HepG2 (cell line): ENCODE measurements around the gene KDM4F. TPM values are rescaled to one million over a fixed set of nuclear protein-coding genes. Genes with fewer than 3 reads are reported as not detected.

Experiments
- ATAC-seq: fragments of 200-7000 bp; cut with Tn5 transposase; 3 replicates; pipeline ENCODE4 v1.9.1; 2020; ENCODE audit warnings: mild to moderate bottlenecking, moderate library complexity
- BruUV-seq: library from RNA; stranded (reverse); fragments of 400-500 nt; replicated peaks from 2 replicates; lab custom pipeline; 2021; lab: Mats Ljungman, UMichigan
- CTCF ChIA-PET: fragments of 300-600 bp; formaldehyde crosslinking; extraction: SDS; loops from one replicate; lab custom pipeline; 2021; ENCODE audit warnings: low total read pairs, inconsistent platforms, low intra/inter-chr PET ratio; lab: Yijun Ruan, JAX
- POLR2A ChIA-PET: fragments of 350-600 bp; sonication (Branson Sonifier 250); formaldehyde crosslinking; loops from one replicate; lab custom pipeline; 2020; ENCODE audit warnings: antibody characterized with exemption, inconsistent platforms; lab: Yijun Ruan, JAX
- DNase-seq: peaks from one replicate; pipeline ENCODE4 v3.0.0-alpha.2; 2015; ENCODE audit warnings: low spot score
- FAIRE-seq: peaks from 3 replicates; lab custom pipeline; 2011; peaks lifted over from hg19 to GRCh38; lab: Jason Lieb, UNC
- H2AFZ ChIP-seq: one replicate; pipeline ENCODE4 v1.6.1; 2011; ENCODE audit warnings: low read length, inconsistent platforms
- H3K27ac ChIP-seq: fragments of 300-600 bp; 3 replicates; pipeline ENCODE4 v1.8.0; 2011; ENCODE audit warnings: mixed run types, mild to moderate bottlenecking, mixed read lengths, low read length, inconsistent platforms; ENCODE audit not compliant: insufficient read depth; ENCODE audit errors: extremely low read length
- H3K27me3 ChIP-seq, 2 experiments: fragments of 200-600 bp in 1 of 2; 2 replicates in 1 of 2; 3 replicates in 1 of 2; pipeline versions ENCODE4 v1.6.0 to v1.8.0; 2011; ENCODE audit warnings: low read length in 2 of 2, mild to moderate bottlenecking in 2 of 2, moderate library complexity in 2 of 2, inconsistent platforms in 1 of 2; ENCODE audit not compliant: insufficient read depth in 2 of 2, control insufficient read depth in 1 of 2
- H3K36me3 ChIP-seq, 2 experiments: fragments of 200-600 bp in 1 of 2; replicated peaks in 1 of 2; 2 replicates in 1 of 2; 3 replicates in 1 of 2; pipeline versions ENCODE4 v1.5.1 to v1.8.0; 2011; ENCODE audit warnings: low read length in 2 of 2, inconsistent platforms in 1 of 2; ENCODE audit not compliant: insufficient read depth in 2 of 2, control insufficient read depth in 1 of 2
- H3K4me1 ChIP-seq: 2 replicates; pipeline ENCODE4 v1.5.1; 2012; ENCODE audit warnings: low read length, inconsistent platforms; ENCODE audit not compliant: insufficient read depth
- H3K4me2 ChIP-seq: 2 replicates; pipeline ENCODE4 v1.6.0; 2011; ENCODE audit warnings: low read depth, low read length, inconsistent platforms
- H3K4me3 ChIP-seq, 3 experiments: fragments of 200-600 bp in 1 of 3; sonication (generic), shearing (Covaris generic) in 1 of 3; replicated peaks in 1 of 3; 2 replicates each; pipeline ENCODE4 v1.5.1; 2011 to 2016; ENCODE audit warnings: low read length in 3 of 3, inconsistent platforms in 2 of 3, low read depth in 2 of 3, mild to moderate bottlenecking in 2 of 3, control low read depth in 1 of 3, mixed read lengths in 1 of 3; ENCODE audit not compliant: insufficient read depth in 1 of 3
- H3K79me2 ChIP-seq: one replicate; pipeline ENCODE4 v1.6.1; 2011; ENCODE audit warnings: low read length, inconsistent platforms; ENCODE audit not compliant: insufficient read depth
- H3K9ac ChIP-seq: 2 replicates; pipeline ENCODE4 v1.6.0; 2011; ENCODE audit warnings: mild to moderate bottlenecking, low read depth, low read length, inconsistent platforms; ENCODE audit not compliant: insufficient read depth
- H3K9me3 ChIP-seq: 2 replicates; pipeline ENCODE4 v1.5.1; 2012; ENCODE audit warnings: mild to moderate bottlenecking, low read length
- H4K20me1 ChIP-seq: 2 replicates; pipeline ENCODE4 v1.6.0; 2011; ENCODE audit warnings: inconsistent platforms, mild to moderate bottlenecking, low read length, moderate library complexity; ENCODE audit not compliant: insufficient read depth
- BORCS8-MEF2B ChIP-seq: sonication (generic); formaldehyde crosslinking; IDR thresholded peaks from 2 replicates; pipeline ENCODE4 v1.8.0; 2022; ENCODE audit warnings: mild to moderate bottlenecking, missing genetic modification reagents
- EED ChIP-seq: sonication (generic); formaldehyde crosslinking; IDR thresholded peaks from 2 replicates; pipeline ENCODE4 v1.5.0; 2020; ENCODE audit warnings: mild to moderate bottlenecking, missing genetic modification reagents
- KDM5B ChIP-seq: sonication (generic); formaldehyde crosslinking; IDR thresholded peaks from 2 replicates; pipeline ENCODE4 v1.4.0; 2020; ENCODE audit warnings: missing genetic modification reagents, mild to moderate bottlenecking, borderline replicate concordance
- SETDB1 ChIP-seq: sonication (generic); formaldehyde crosslinking; IDR thresholded peaks from 2 replicates; pipeline ENCODE4 v1.5.1; 2020; ENCODE audit warnings: missing genetic modification reagents, mild to moderate bottlenecking, borderline replicate concordance
- SPEN ChIP-seq: sonication (generic); formaldehyde crosslinking; IDR thresholded peaks from 2 replicates; pipeline ENCODE4 v1.5.1; 2020; ENCODE audit warnings: low read depth, mild to moderate bottlenecking, missing genetic modification reagents
- ZNF589 ChIP-seq: sonication (generic); formaldehyde crosslinking; conservative IDR thresholded peaks from 2 replicates; pipeline ENCODE4 v1.8.0; 2022; ENCODE audit warnings: mild to moderate bottlenecking, moderate library complexity, missing genetic modification reagents
- WGBS: methylation state at CpG from one replicate; pipeline ENCODE4 v1.1.6; 2017; ENCODE audit warnings: low lambda C conversion rate; 5-methylcytosine and 5-hydroxymethylcytosine counted together
- in situ Hi-C: cut with HindIII; loops from 2 replicates; pipeline ENCODE4 v1.10.0; 2017; ENCODE audit warnings: low pct_unique_long_range_greater_than_20kb; ENCODE audit not compliant: extremely low pct_ligation_motif_present
- intact Hi-C: fragments of 100-400 bp; cut with micrococcal nuclease; formaldehyde crosslinking; loops from one replicate; pipeline ENCODE4 v1.10.0; 2022; ENCODE audit not compliant: unreplicated experiment
- polyA plus RNA-seq, 8 experiments: library from polyadenylated mRNA; depleted of rRNA in 3 of 8; stranded (reverse) in 7 of 8; unstranded in 1 of 8; fragments of >200 nt; fragmentation: Illumina TruSeq in 4 of 8; extraction: Trizol in 4 of 8; gene quantifications; 2 replicates each; pipeline versions ENCODE4 v1.2.1 to v1.2.3, GENCODE V29; 2011 to 2016; ENCODE audit warnings: low read depth in 4 of 8, missing spikeins in 1 of 8, mixed read lengths in 1 of 8; ENCODE audit not compliant: insufficient read depth in 1 of 8
- total RNA-seq, 5 experiments: library from RNA; depleted of rRNA; stranded (reverse); fragments of >200 nt; fragmentation: Illumina TruSeq; extraction: Trizol; gene quantifications; 2 replicates each; pipeline ENCODE4 v1.2.3, GENCODE V29; 2016; ENCODE audit warnings: low read depth in 1 of 5
- TF ChIP-seq, protein P1 (sequence below): sonication (generic); formaldehyde crosslinking; IDR thresholded peaks from 2 replicates; pipeline ENCODE4 v1.4.0; 2020; ENCODE audit warnings: mild to moderate bottlenecking, missing genetic modification reagents
- TF ChIP-seq, protein P2 (sequence below): sonication (generic); formaldehyde crosslinking; IDR thresholded peaks from 2 replicates; pipeline ENCODE4 v1.4.0; 2020; ENCODE audit warnings: mild to moderate bottlenecking, missing genetic modification reagents
- TF ChIP-seq, protein P3 (sequence below): sonication (generic); formaldehyde crosslinking; IDR thresholded peaks from 2 replicates; pipeline ENCODE4 v1.4.0; 2020; ENCODE audit warnings: missing genetic modification reagents, borderline replicate concordance
- TF ChIP-seq, protein P4 (sequence below): sonication (generic); formaldehyde crosslinking; IDR thresholded peaks from 2 replicates; pipeline ENCODE4 v1.4.0; 2020; ENCODE audit warnings: mild to moderate bottlenecking, low read depth, missing genetic modification reagents
- TF ChIP-seq, protein P5 (sequence below): sonication (generic); formaldehyde crosslinking; conservative IDR thresholded peaks from 2 replicates; pipeline ENCODE4 v1.8.0; 2022; ENCODE audit warnings: mild to moderate bottlenecking, moderate library complexity, missing genetic modification reagents

The KDM4F gene
- total and polyA plus RNA-seq, 2 of the 13 experiments (the other 11 are each of a cell fraction or from before 2014, with no cell fraction given): not detected

DNA sequence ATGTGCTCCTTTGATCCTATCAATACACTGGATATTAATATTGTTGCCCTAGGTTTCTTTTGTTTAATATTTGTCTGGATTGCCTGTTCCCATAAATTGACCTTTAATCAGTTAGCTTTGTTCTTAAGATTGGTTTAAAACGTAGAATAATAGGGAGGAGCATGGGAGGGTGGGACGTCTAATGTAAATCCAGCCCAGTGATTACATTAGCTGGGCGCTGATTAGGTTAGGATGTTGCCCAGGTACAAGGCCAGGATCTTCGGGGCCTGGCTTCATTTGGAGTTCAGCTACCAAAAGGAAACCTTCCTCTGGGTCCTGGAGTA lies 17.5 kb downstream of the KDM4F start, which contains the start of gene SRSF8 (continued):
- TF ChIP-seq, protein P1, sequence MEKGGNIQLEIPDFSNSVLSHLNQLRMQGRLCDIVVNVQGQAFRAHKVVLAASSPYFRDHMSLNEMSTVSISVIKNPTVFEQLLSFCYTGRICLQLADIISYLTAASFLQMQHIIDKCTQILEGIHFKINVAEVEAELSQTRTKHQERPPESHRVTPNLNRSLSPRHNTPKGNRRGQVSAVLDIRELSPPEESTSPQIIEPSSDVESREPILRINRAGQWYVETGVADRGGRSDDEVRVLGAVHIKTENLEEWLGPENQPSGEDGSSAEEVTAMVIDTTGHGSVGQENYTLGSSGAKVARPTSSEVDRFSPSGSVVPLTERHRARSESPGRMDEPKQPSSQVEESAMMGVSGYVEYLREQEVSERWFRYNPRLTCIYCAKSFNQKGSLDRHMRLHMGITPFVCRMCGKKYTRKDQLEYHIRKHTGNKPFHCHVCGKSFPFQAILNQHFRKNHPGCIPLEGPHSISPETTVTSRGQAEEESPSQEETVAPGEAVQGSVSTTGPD (CRISPR knock-in tag): no peak

DNA sequence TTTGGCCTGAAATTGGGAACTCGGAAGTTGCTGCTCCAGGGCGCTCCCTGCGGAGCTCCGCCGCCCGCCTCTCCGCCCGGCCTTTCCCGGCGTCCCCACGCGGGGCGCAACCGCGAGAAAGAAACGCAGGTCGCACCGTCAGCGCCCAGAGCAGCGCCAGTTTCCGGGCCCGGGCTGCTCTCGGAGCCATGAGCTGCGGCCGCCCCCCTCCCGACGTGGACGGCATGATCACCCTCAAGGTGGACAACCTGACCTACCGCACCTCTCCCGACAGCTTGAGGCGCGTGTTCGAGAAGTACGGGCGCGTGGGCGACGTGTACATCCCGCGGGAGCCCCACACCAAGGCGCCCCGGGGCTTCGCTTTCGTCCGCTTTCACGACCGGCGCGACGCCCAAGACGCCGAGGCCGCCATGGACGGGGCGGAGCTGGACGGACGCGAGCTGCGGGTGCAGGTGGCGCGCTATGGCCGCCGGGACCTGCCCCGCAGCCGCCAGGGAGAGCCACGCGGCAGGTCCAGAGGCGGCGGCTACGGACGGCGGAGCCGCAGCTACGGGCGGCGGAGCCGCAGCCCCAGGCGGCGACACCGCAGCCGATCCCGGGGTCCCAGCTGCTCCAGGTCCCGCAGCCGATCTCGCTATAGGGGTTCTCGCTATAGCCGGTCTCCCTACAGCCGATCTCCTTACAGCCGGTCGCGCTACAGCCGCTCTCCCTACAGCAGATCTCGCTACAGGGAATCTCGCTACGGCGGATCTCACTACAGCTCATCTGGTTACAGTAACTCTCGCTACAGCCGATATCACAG lies 18.0 kb downstream of the KDM4F start:
- WGBS: 2% methylated on average over 8 of the region's 98 CpGs
- TF ChIP-seq, protein P2, sequence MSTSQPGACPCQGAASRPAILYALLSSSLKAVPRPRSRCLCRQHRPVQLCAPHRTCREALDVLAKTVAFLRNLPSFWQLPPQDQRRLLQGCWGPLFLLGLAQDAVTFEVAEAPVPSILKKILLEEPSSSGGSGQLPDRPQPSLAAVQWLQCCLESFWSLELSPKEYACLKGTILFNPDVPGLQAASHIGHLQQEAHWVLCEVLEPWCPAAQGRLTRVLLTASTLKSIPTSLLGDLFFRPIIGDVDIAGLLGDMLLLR (CRISPR knock-in tag): peak; percentile 67; the same call in 1 of the 2 replicates
- TF ChIP-seq BORCS8-MEF2B (CRISPR knock-in tag) (0 out of 2 replicates have a peak, but pooled peaks have one; percentile 30), SPEN (CRISPR knock-in tag) (peak; percentile 47; the same call in 1 of the 2 replicates), SETDB1 (no peak), ZNF589 (0 out of 2 replicates have a peak, but pooled peaks have one; percentile 67), KDM5B (CRISPR knock-in tag) (peak; percentile 80), EED (peak; percentile 62; the same call in 1 of the 2 replicates)
- TF ChIP-seq, protein P3, sequence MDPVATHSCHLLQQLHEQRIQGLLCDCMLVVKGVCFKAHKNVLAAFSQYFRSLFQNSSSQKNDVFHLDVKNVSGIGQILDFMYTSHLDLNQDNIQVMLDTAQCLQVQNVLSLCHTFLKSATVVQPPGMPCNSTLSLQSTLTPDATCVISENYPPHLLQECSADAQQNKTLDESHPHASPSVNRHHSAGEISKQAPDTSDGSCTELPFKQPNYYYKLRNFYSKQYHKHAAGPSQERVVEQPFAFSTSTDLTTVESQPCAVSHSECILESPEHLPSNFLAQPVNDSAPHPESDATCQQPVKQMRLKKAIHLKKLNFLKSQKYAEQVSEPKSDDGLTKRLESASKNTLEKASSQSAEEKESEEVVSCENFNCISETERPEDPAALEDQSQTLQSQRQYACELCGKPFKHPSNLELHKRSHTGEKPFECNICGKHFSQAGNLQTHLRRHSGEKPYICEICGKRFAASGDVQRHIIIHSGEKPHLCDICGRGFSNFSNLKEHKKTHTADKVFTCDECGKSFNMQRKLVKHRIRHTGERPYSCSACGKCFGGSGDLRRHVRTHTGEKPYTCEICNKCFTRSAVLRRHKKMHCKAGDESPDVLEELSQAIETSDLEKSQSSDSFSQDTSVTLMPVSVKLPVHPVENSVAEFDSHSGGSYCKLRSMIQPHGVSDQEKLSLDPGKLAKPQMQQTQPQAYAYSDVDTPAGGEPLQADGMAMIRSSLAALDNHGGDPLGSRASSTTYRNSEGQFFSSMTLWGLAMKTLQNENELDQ (CRISPR knock-in tag): no peak
- TF ChIP-seq, protein P4, sequence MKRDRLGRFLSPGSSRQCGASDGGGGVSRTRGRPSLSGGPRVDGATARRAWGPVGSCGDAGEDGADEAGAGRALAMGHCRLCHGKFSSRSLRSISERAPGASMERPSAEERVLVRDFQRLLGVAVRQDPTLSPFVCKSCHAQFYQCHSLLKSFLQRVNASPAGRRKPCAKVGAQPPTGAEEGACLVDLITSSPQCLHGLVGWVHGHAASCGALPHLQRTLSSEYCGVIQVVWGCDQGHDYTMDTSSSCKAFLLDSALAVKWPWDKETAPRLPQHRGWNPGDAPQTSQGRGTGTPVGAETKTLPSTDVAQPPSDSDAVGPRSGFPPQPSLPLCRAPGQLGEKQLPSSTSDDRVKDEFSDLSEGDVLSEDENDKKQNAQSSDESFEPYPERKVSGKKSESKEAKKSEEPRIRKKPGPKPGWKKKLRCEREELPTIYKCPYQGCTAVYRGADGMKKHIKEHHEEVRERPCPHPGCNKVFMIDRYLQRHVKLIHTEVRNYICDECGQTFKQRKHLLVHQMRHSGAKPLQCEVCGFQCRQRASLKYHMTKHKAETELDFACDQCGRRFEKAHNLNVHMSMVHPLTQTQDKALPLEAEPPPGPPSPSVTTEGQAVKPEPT (CRISPR knock-in tag): peak; percentile 92
- TF ChIP-seq, protein P5, sequence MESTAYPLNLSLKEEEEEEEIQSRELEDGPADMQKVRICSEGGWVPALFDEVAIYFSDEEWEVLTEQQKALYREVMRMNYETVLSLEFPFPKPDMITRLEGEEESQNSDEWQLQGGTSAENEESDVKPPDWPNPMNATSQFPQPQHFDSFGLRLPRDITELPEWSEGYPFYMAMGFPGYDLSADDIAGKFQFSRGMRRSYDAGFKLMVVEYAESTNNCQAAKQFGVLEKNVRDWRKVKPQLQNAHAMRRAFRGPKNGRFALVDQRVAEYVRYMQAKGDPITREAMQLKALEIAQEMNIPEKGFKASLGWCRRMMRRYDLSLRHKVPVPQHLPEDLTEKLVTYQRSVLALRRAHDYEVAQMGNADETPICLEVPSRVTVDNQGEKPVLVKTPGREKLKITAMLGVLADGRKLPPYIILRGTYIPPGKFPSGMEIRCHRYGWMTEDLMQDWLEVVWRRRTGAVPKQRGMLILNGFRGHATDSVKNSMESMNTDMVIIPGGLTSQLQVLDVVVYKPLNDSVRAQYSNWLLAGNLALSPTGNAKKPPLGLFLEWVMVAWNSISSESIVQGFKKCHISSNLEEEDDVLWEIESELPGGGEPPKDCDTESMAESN (CRISPR knock-in tag): peak; percentile 84

More for the DNA sequence above, 18.0 kb downstream of the KDM4F start:
- Histone ChIP-seq H3K36me3 (no peaks in the 10 kb centered on the region), H3K79me2 (peaks cover 24% of the 10 kb centered on the region), H3K4me2 (peak overlapping the region; percentile 82), H3K4me1 (peaks cover 18% of the 10 kb centered on the region), H3K27me3 (no peaks in the 10 kb centered on the region; a peak in 1 of 5 replicates), H3K27ac (peak overlapping the region; percentile 93), H3K9me3 (no peaks in the 10 kb centered on the region), H2AFZ (peak overlapping the region; percentile 76), H4K20me1 (peaks cover 3% of the 10 kb centered on the region; the same call in 1 of the 2 replicates), H3K4me3 (peak overlapping the region; percentile 80 to 97 (median 93)), H3K9ac (peak overlapping the region; percentile 94)
- POLR2A ChIA-PET: interaction anchor here (0.6 to 3.5 kb wide), 17 partner anchors 9 to 1321 kb away, joined by 3 to 48 read pairs (median 4); partner anchors contain the start of genes CEP57, CWC15, ENDOD1 and FAM76B
- ATAC-seq (peak; percentile 91), FAIRE-seq (no peak), DNase-seq (peak; percentile 57)
- no TSS peak for BruUV-seq
- intact Hi-C loops: loop anchor here (1.0 to 10.0 kb wide), 2 partner anchors 82 to 552 kb away; partner anchors contain the start of gene C11orf97
- CTCF ChIA-PET: no interaction called here
- in situ Hi-C loops: loop anchor here (10.0 kb wide), 1 partner anchor 638 kb away; no protein-coding TSS in a partner anchor
